Smooth muscle cell (in vitro differentiated cells): ENCODE measurements around the gene IRF6. TPM values are rescaled to one million over a fixed set of nuclear protein-coding genes. Genes with fewer than 3 reads are reported as not detected.

Experiments used
- DNase-seq: peaks from one replicate; lab custom pipeline; 2025; ENCODE audit not compliant: unreplicated experiment; lab: John Stamatoyannopoulos, UW
- H2AFZ ChIP-seq: fragments of 200-600 bp; sonication (generic); 2 replicates; pipeline ENCODE4 v1.6.0; 2016; ENCODE audit warnings: antibody characterized with exemption, low read depth, mild to moderate bottlenecking
- H3F3A ChIP-seq: fragments of 200-600 bp; sonication (generic); 2 replicates; pipeline ENCODE4 v1.6.0; 2017; ENCODE audit warnings: antibody characterized with exemption, low read depth
- H3K27ac ChIP-seq: fragments of 200-600 bp; sonication (generic); 2 replicates; pipeline ENCODE4 v1.5.1; 2016; ENCODE audit warnings: low read depth, mild to moderate bottlenecking
- H3K27me3 ChIP-seq: fragments of 200-600 bp; sonication (generic); 2 replicates; pipeline ENCODE4 v1.6.1; 2016; ENCODE audit warnings: low read depth, mild to moderate bottlenecking
- H3K36me3 ChIP-seq: fragments of 200-600 bp; sonication (generic); 2 replicates; pipeline ENCODE4 v1.5.1; 2016; ENCODE audit warnings: low read depth
- H3K4me1 ChIP-seq: fragments of 200-600 bp; sonication (generic); 2 replicates; pipeline ENCODE4 v1.5.1; 2016; ENCODE audit warnings: low read depth
- H3K4me2 ChIP-seq: fragments of 200-600 bp; sonication (generic); 2 replicates; pipeline ENCODE4 v1.6.0; 2016; ENCODE audit warnings: mild to moderate bottlenecking
- H3K4me3 ChIP-seq: fragments of 200-600 bp; sonication (generic); 2 replicates; pipeline ENCODE4 v1.5.1; 2016; ENCODE audit warnings: mild to moderate bottlenecking
- H3K79me2 ChIP-seq: fragments of 200-600 bp; sonication (generic); 2 replicates; pipeline ENCODE4 v1.6.0; 2016; ENCODE audit warnings: low read depth, mild to moderate bottlenecking
- H3K9ac ChIP-seq: fragments of 200-600 bp; sonication (generic); 2 replicates; pipeline ENCODE4 v1.6.0; 2016; ENCODE audit warnings: low read depth
- H3K9me3 ChIP-seq: fragments of 200-600 bp; sonication (generic); replicated peaks from 2 replicates; pipeline ENCODE4 v1.5.1; 2016; ENCODE audit warnings: low read depth
- H4K20me1 ChIP-seq: fragments of 200-600 bp; sonication (generic); 2 replicates; pipeline ENCODE4 v1.6.0; 2016; ENCODE audit warnings: low read depth
- CTCF ChIP-seq: fragments of 200-600 bp; sonication (generic); IDR thresholded peaks from 2 replicates; pipeline ENCODE4 v1.5.1; 2017; ENCODE audit warnings: borderline replicate concordance, mild to moderate bottlenecking, antibody characterized with exemption; ENCODE audit not compliant: insufficient read depth, poor library complexity, severe bottlenecking
- whole genome bisulfite sequencing: methylation state at CpG from one replicate; pipeline ENCODE4 v1.1.7; 2016; ENCODE audit warnings: low lambda C conversion rate; 5-methylcytosine and 5-hydroxymethylcytosine counted together
- polyA plus RNA-seq: library from polyadenylated mRNA; unstranded; fragments of >200 nt; fragmentation: Nextera tagmentation; extraction: Ambion mirVana; gene quantifications from 2 replicates; pipeline ENCODE4 v1.2.1, GENCODE V29; 2016
- total RNA-seq: library from RNA; depleted of rRNA; stranded (reverse); fragments of >200 nt; gene quantifications from 2 replicates; pipeline ENCODE4 v1.2.3, GENCODE V29; 2014

IRF6 gene
- total and polyA plus RNA-seq, 2 experiments from 2014 or later, result 18.1 to 59.6 TPM

- Histone ChIP-seq H3K9me3 (no peaks in the 10 kb centered on the region), H3F3A (peaks cover 4% of the 10 kb centered on the region), H3K9ac (no peak overlapping the region), H3K4me2 (no peak overlapping the region), H2AFZ (no peak overlapping the region), H4K20me1 (no peaks in the 10 kb centered on the region), H3K4me3 (no peak overlapping the region), H3K27me3 (no peaks in the 10 kb centered on the region), H3K27ac (no peak overlapping the region), H3K36me3 (no peaks in the 10 kb centered on the region), H3K79me2 (no peaks in the 10 kb centered on the region), H3K4me1 (no peaks in the 10 kb centered on the region)
- TF ChIP-seq CTCF, result no peak
- 50% methylated on average over 4 of the region's 4 CpGs for WGBS
- DNase-seq, result no peak
Measured at GRCh38 chr1:209748620-209749019, 57.3 kb downstream of the IRF6 start.

GRCh38 chr1:209747580-209748262 is 58.2 kb downstream of the IRF6 start:
- no peaks in the 10 kb centered on the region for H3K27me3 ChIP-seq
- WGBS, result 5% methylated on average over 37 of the region's 37 CpGs
- peaks cover 4% of the 10 kb centered on the region for H3F3A ChIP-seq
- peak overlapping the region; percentile 8 for H2AFZ ChIP-seq
- H3K27ac ChIP-seq, result no peak overlapping the region
- no peaks in the 10 kb centered on the region for H3K4me1 ChIP-seq
- peak overlapping the region; percentile 37 for H3K4me3 ChIP-seq
- no peak overlapping the region for H3K9ac ChIP-seq
- H4K20me1 ChIP-seq, result no peaks in the 10 kb centered on the region
- no peaks in the 10 kb centered on the region for H3K36me3 ChIP-seq
- H3K79me2 ChIP-seq, result no peaks in the 10 kb centered on the region
- DNase-seq, result peak; percentile 47
- peak; percentile 91 for TF ChIP-seq CTCF
- H3K9me3 ChIP-seq, result no peaks in the 10 kb centered on the region
- H3K4me2 ChIP-seq, result peak overlapping the region; percentile 72

GRCh38 chr1:209746451-209747165 is 59.3 kb downstream of the IRF6 start:
- Histone ChIP-seq H3K9me3 (no peaks in the 10 kb centered on the region), H3K79me2 (no peaks in the 10 kb centered on the region), H3K36me3 (no peaks in the 10 kb centered on the region), H3F3A (peaks cover 4% of the 10 kb centered on the region), H3K27ac (no peak overlapping the region), H3K4me2 (no peak overlapping the region), H3K27me3 (no peaks in the 10 kb centered on the region), H2AFZ (no peak overlapping the region), H3K4me1 (no peaks in the 10 kb centered on the region), H4K20me1 (no peaks in the 10 kb centered on the region), H3K9ac (no peak overlapping the region), H3K4me3 (no peak overlapping the region)
- 68% methylated on average over 4 of the region's 4 CpGs for WGBS
- no peak for TF ChIP-seq CTCF
- no peak for DNase-seq
